ENCODE data around the gene CHI3L2.

CHI3L2 gene

GRCh38 chr1:111275780-111276433 is 48.4 kb downstream of the CHI3L2 start:
- H3K4me3 ChIP-seq (ENCODE audit: low read depth, low read length) = no peak overlapping the region
- TF ChIP-seq, protein P1, sequence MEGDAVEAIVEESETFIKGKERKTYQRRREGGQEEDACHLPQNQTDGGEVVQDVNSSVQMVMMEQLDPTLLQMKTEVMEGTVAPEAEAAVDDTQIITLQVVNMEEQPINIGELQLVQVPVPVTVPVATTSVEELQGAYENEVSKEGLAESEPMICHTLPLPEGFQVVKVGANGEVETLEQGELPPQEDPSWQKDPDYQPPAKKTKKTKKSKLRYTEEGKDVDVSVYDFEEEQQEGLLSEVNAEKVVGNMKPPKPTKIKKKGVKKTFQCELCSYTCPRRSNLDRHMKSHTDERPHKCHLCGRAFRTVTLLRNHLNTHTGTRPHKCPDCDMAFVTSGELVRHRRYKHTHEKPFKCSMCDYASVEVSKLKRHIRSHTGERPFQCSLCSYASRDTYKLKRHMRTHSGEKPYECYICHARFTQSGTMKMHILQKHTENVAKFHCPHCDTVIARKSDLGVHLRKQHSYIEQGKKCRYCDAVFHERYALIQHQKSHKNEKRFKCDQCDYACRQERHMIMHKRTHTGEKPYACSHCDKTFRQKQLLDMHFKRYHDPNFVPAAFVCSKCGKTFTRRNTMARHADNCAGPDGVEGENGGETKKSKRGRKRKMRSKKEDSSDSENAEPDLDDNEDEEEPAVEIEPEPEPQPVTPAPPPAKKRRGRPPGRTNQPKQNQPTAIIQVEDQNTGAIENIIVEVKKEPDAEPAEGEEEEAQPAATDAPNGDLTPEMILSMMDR (IDR thresholded peaks at IDR 0.05; ENCODE audit: low read depth, low read length, missing control alignments) = no peak
- no peaks in the 10 kb centered on the region for H3K36me3 ChIP-seq (replicated peaks)
- peaks cover 12% of the 10 kb centered on the region for H3K27me3 ChIP-seq (replicated peaks)
- H3K27ac ChIP-seq = no peak overlapping the region
- DNase-seq = no peak
- in situ Hi-C loops (cut with HindIII; ENCODE audit: low pct_ligation_motif_present, low sequenced_read_pairs) = no loop called here

GRCh38 chr1:111279144-111279543 is 51.6 kb downstream of the CHI3L2 start:
- in situ Hi-C loops (cut with HindIII; ENCODE audit: low pct_ligation_motif_present, low sequenced_read_pairs) = no loop called here
- Histone ChIP-seq H3K27ac (no peak overlapping the region), H3K27me3 (replicated peaks) (no peaks in the 10 kb centered on the region), H3K4me3 (ENCODE audit: low read depth, low read length) (no peak overlapping the region), H3K36me3 (replicated peaks) (no peaks in the 10 kb centered on the region)
- TF ChIP-seq, protein P1 (IDR thresholded peaks at IDR 0.05; ENCODE audit: low read depth, low read length, missing control alignments) = no peak
- DNase-seq = no peak

DNA sequence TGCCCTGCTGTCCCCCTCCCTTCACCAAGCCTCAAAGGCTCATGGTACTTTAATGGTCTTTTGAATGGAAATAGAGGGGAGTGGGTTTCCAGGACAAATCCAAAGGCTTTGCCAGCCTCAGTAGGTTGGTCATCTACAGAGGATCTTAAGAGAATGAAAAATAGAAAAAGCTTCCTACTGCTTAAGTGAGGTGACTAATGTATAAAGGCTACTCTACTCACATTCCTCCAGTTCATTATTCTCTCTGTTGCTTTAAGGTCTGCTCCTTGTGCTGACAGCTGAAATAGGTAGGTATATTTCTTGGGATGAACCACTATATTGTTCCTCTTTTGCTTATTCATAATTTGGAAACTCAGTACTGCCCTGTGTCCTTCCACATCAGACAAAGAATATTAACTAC is 52.8 kb downstream of the CHI3L2 start:
- H3K4me3 ChIP-seq (ENCODE audit: low read depth, low read length) = no peak overlapping the region
- in situ Hi-C loops (cut with HindIII; ENCODE audit: low pct_ligation_motif_present, low sequenced_read_pairs) = no loop called here
- H3K36me3 ChIP-seq (replicated peaks) = no peaks in the 10 kb centered on the region
- H3K27ac ChIP-seq = no peak overlapping the region
- TF ChIP-seq, protein P1 (IDR thresholded peaks at IDR 0.05; ENCODE audit: low read depth, low read length, missing control alignments) = no peak
- H3K27me3 ChIP-seq (replicated peaks) = no peaks in the 10 kb centered on the region
- DNase-seq = no peak

GRCh38 chr1:111281411-111281810 is 53.9 kb downstream of the CHI3L2 start:
- no peak overlapping the region for H3K4me3 ChIP-seq (ENCODE audit: low read depth, low read length)
- DNase-seq = no peak
- no peaks in the 10 kb centered on the region for H3K36me3 ChIP-seq (replicated peaks)
- in situ Hi-C loops (cut with HindIII; ENCODE audit: low pct_ligation_motif_present, low sequenced_read_pairs) = no loop called here
- H3K27me3 ChIP-seq (replicated peaks) = no peaks in the 10 kb centered on the region
- H3K27ac ChIP-seq = no peak overlapping the region
- TF ChIP-seq, protein P1 (IDR thresholded peaks at IDR 0.05; ENCODE audit: low read depth, low read length, missing control alignments) = no peak

DNA sequence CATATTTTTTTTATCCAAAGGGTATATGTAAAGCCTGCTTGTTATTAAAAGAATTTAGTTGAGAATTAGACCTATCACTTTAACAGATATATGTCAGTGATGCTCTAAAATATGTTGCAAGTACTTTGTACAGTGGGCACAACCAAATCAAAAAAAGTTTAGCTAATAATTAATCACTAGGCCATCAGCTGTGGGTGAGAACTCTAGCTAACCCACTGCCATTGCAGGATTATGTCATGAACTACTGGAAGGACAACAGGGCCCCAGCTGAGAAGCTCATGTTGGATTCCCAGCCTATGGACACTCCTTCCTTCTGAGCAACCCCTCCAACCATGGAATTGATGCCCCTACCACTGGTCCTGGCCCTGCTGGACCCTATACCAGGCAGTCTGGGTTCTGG is 56.3 kb downstream of the CHI3L2 start:
- in situ Hi-C loops (cut with HindIII; ENCODE audit: low pct_ligation_motif_present, low sequenced_read_pairs) = no loop called here
- no peak overlapping the region for H3K4me3 ChIP-seq (ENCODE audit: low read depth, low read length)
- DNase-seq = no peak
- no peaks in the 10 kb centered on the region for H3K27me3 ChIP-seq (replicated peaks)
- TF ChIP-seq, protein P1 (IDR thresholded peaks at IDR 0.05; ENCODE audit: low read depth, low read length, missing control alignments) = no peak
- no peak overlapping the region for H3K27ac ChIP-seq
- H3K36me3 ChIP-seq (replicated peaks) = no peaks in the 10 kb centered on the region

DNA sequence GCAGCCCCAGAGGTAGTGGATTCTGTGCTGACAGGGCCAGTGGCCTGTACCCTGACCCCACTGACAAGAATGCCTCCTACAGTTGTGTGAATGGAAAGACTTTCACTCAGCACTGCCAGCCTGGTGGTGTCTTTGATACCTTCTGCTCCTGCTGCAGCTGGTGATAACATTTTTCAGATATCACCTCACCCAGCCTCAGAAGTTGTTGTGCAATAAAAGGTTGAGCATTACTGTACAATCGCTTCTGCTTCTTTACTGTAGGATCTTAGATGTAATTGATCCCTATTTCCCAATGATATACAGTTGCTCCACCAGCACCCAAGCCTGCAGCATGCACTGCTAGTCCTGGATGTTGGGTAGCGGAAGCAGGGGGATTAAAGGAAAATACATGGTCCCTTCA is 58.4 kb downstream of the CHI3L2 start:
- H3K27ac ChIP-seq = no peak overlapping the region
- DNase-seq = no peak
- H3K36me3 ChIP-seq (replicated peaks) = no peaks in the 10 kb centered on the region
- in situ Hi-C loops (cut with HindIII; ENCODE audit: low pct_ligation_motif_present, low sequenced_read_pairs) = no loop called here
- no peak overlapping the region for H3K4me3 ChIP-seq (ENCODE audit: low read depth, low read length)
- TF ChIP-seq, protein P1 (IDR thresholded peaks at IDR 0.05; ENCODE audit: low read depth, low read length, missing control alignments) = no peak
- H3K27me3 ChIP-seq (replicated peaks) = no peaks in the 10 kb centered on the region
